Prostate gland (tissue), 2 donors: ENCODE results near the gene HMCES.

ENCODE experiments used
- POLR2A ChIP-seq: fragments of 450-650 bp; IDR thresholded peaks from one replicate; pipeline ENCODE4 v1.6.1; 2016; ENCODE audit warnings: antibody characterized with exemption, mild to moderate bottlenecking
- POLR2AphosphoS5 ChIP-seq: sonication (generic); formaldehyde crosslinking; IDR thresholded peaks from one replicate; pipeline ENCODE4 v1.6.1; 2017; ENCODE audit warnings: antibody characterized with exemption
- TF ChIP-seq, protein P1 (sequence below), 4 experiments: fragments of 200-600 bp in 2 of 4; fragments of 450-650 bp in 2 of 4; sonication (generic) in 2 of 4; IDR thresholded peaks; 1 replicate in 3 of 4; 2 replicates in 1 of 4; pipeline ENCODE4 v1.5.1; 2016 to 2019; ENCODE audit warnings: antibody characterized with exemption in 4 of 4, mild to moderate bottlenecking in 2 of 4, moderate library complexity in 2 of 4

DNA sequence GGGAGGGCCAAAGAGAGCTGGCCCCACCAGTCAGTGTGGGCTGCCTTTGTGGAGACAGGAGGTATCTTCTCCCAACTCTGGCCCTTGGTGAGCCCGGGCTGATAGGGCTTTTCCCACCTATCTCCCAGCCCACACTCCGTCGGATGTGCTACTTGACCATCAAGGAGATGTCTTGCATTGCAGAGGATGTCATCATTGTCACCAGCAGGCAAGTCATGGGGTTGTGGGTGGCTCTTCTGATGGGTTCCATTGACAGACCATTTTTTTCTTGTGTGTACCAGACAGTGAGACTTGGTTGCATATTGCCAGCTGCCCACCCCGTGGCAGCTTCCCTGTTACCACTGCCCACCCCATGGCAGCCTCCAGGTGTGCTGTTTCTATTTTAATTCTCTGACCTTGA lies 25.9 kb upstream of the HMCES start:
- TF ChIP-seq, protein P1, sequence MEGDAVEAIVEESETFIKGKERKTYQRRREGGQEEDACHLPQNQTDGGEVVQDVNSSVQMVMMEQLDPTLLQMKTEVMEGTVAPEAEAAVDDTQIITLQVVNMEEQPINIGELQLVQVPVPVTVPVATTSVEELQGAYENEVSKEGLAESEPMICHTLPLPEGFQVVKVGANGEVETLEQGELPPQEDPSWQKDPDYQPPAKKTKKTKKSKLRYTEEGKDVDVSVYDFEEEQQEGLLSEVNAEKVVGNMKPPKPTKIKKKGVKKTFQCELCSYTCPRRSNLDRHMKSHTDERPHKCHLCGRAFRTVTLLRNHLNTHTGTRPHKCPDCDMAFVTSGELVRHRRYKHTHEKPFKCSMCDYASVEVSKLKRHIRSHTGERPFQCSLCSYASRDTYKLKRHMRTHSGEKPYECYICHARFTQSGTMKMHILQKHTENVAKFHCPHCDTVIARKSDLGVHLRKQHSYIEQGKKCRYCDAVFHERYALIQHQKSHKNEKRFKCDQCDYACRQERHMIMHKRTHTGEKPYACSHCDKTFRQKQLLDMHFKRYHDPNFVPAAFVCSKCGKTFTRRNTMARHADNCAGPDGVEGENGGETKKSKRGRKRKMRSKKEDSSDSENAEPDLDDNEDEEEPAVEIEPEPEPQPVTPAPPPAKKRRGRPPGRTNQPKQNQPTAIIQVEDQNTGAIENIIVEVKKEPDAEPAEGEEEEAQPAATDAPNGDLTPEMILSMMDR (IDR thresholded peaks at IDR 0.05): no peak
- no peak for TF ChIP-seq POLR2A
- no peak for TF ChIP-seq POLR2AphosphoS5
